Measurements from ENCODE around the gene PRDM13.
A peak's percentile ranks its signal among the peaks of the same experiment; 100 is the strongest.
"Not testable (repeated sequence)": the region's sequence is repeated elsewhere in the genome, so short reads cannot be mapped to it uniquely, and the experiment has no call there.

The PRDM13 gene

DNA sequence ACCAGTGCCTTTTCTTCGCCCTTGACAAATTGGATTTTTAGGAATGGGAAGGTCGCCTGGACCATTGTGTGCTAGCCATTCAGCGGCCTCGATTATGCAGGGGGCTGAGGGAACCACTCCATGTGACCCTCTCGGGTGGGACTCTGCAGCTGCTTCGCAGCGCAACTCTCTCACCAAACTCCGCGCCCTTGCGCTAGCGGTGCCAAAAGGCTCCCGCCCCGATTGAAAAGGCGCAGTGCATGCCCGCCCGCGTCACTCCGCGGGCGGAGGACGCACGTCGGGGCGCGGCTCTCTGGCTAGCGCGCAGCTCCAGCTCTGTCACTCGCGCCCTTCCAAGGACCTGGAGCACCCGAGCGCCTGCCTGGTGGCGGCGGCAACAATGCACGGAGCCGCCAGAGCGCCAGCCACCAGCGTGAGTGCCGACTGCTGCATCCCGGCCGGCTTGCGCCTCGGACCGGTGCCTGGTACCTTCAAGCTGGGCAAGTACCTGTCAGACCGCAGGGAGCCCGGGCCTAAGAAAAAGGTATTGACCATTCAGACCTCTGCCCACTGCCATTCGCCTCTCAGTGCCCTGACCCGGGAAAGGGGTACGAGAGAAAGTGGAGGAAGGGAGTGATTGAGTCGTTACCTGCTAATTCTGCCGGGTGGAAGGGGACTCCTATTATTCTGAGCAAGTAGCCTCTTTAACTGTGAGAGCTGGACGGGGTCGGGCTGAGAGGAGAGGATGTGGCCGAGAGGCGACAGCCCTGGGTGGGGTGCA lies at the start of gene PRDM13:
PRDM13 (plus strand) TSS at position 178 of the 760 bp plus-strand sequence; CDS start at position 380, 202 bp downstream.
- DNase-seq (ENCODE audit: low spot score) = no peak

- no peak for DNase-seq (ENCODE audit: low spot score)
Measured at GRCh38 chr6:99559057-99559456, 47.6 kb upstream of the PRDM13 start.

DNA sequence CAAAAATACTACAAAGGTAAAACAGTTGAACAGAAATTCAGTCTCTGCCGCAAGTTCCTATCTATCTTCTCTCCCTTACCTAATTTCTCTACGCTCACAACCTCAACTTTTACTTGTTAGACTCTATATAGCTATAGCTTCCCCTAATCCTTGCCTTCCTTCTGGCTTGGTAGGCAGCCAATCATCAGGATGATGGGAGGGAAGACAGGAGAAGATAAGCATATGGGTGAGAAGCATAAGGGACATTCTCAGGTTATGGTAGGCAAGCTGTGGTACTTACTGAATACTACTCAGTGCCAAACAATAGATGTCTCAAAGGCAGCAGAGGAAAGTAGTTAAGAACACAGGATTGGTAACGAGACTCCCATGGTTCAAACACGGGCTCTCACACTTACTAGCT lies 46.0 kb upstream of the PRDM13 start:
- DNase-seq (ENCODE audit: low spot score) = no peak

DNA sequence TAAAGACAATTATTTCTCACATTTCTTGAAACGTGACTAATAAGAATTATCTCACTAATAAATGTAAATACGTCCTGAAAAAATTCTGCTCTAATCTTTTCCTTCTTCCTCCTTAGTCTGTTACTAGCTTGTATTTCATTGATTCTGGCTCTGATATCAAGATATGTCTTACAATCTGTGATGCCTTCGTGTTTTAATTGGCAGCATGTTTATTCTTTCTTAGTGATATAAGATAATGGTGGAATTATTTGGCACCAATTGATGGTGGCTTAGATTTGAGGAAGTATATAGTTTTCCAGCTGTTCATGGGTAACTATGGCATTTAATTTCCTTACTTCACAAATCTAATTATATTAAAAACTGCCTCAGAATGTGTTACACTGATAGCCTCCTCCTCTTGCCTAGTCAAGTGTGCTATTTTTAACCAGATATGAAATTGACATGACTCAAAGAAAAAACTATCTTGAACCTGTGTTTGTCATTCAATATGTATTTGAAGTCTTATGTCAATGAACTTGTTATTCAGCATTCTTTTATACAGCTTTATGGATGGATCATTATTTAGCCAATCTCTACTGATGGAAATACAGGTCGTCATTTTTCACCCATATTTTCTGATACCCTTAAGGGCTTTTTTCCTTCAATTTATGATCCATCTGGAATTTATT lies 43.4 kb upstream of the PRDM13 start:
- DNase-seq (ENCODE audit: low spot score) = no peak

- peak; percentile 89 for DNase-seq (ENCODE audit: low spot score)
Measured at GRCh38 chr6:99568103-99568933, 38.3 kb upstream of the PRDM13 start, which contains the start of gene CCNC. Gene CCNC, minus strand, starts transcription at chr6:99568660. Its CDS starts 133 bp downstream, at chr6:99568527.

DNA sequence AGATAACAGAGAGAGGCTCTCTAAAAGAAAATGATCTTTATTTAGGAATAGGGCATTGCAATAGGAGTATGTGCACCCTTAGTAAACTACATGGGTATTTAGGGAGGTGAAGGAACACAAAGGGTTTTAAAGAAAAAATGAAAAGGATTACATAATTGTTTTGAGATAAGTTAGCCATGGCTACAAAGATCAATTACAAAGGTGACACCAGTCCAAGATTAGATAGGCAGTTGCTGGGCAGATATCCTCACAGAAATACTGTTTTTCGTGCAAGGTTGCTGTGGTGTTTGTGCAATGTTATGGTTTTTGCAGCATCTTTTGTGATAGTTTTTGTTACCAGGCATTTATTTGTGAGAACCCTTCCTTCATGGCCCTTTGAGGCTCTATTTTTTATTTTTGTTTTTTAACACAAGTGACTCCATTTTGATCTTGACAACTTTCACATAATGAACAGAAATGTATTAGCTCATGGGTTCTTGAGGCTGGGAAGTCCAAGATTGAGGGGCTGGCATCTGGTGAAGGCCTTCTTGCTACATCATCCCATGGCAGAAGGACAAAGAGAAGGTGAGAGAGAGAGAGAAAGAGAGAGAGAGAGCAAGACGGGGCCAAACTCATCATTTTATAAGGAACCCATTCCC lies 32.5 kb upstream of the PRDM13 start:
- DNase-seq (ENCODE audit: low spot score) = no peak

GRCh38 chr6:99575544-99576227 lies 30.9 kb upstream of the PRDM13 start:
- DNase-seq (ENCODE audit: low spot score) = no peak

DNA sequence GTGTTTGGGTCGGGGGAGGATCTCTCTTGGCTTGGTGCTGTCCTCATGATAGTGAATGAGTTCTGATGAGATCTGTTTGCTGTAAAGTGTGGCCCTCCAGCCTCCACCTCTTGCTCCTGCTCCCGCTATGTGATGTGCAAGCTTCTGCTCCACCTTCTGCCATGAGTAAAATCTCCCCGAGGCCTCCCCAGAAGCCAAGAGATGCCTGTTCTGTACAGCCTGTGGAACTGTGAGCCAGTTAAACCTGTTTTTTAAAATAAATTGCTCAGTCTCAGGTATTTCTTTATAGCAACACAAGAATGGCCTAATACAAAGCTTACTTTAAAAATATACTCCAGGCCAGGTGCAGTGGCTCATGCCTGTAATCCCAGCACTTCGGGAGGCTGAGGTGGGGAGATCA lies 26.9 kb upstream of the PRDM13 start:
- DNase-seq (ENCODE audit: low spot score) = no peak

DNA sequence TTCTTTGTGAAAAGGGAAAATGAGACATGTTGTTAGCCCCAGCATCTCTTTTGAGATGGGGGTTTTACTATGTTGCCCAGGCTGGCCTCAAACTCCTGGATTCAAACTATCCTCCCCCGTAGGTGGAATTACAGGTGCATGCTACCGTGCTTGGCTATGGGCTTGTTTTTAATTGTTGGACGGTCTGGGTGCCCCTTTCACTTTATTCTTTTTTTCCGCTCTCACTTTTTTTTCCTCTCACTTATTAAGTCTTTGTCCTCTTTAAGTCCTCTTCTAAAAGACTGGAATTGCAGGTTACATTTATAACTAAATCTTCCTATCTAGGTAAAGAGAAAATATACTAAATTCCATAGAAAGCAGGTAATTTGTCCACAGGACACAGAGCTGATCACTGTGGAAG lies 18.8 kb upstream of the PRDM13 start:
- DNase-seq (ENCODE audit: low spot score) = no peak

- DNase-seq (ENCODE audit: low spot score) = peak; percentile 60
Measured at GRCh38 chr6:99588618-99589289, 17.9 kb upstream of the PRDM13 start.

- DNase-seq (ENCODE audit: low spot score) = peak; percentile 29
Measured at GRCh38 chr6:99589290-99589672, 17.4 kb upstream of the PRDM13 start.

DNA sequence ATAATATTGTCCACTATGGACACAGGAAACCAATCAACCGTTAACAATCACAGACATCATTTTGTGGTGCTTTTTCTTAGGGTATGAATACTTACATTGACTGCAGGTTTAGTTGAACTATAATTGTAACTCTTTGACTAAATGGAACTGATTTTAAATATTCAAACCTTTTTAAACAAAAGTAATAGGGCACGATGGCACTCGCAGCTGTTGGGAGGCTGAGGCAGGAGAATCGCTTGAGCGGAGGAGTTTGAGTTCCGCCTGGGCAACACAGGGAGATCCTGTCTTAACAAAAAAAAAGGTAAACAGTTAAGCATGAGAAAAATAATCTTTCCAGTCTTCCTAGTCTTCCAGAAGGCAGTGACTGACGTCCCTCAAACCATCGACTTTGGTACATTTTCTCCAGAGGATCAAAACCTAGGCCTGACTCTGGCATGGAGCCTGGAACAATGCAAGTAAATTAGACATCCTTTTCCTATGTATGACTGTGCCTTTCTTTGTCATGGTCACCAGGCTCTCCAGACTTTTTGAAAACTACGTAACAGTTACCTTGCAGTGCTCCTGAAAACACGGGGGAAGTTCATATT lies 16.6 kb upstream of the PRDM13 start:
- DNase-seq (ENCODE audit: low spot score) = no peak

- no peak for DNase-seq (ENCODE audit: low spot score)
Measured at GRCh38 chr6:99590728-99591672, 15.6 kb upstream of the PRDM13 start.

GRCh38 chr6:99591673-99592364 lies 14.8 kb upstream of the PRDM13 start:
- no peak for DNase-seq (ENCODE audit: low spot score)

DNA sequence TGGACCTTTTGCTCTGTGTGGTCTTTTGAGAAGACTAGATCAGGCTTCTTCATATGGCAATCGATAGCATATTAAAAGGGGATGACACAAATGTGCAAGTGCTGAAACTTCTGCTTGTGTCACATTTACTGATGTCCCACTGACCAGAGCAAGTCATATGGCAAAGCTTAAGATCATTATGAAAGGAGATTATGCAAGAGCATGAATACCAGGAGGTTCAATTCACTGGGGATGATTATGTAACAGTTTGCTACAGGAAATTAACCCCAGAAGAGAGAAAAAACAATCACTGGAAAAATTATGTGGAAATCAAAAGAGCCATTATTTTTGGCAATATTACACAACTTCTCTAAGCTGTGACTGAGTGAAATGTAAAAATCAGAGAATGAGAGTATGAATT lies 13.7 kb upstream of the PRDM13 start:
- DNase-seq (ENCODE audit: low spot score) = no peak

GRCh38 chr6:99594696-99595095 lies 11.9 kb upstream of the PRDM13 start:
- DNase-seq (ENCODE audit: low spot score) = not testable (repeated sequence)

DNA sequence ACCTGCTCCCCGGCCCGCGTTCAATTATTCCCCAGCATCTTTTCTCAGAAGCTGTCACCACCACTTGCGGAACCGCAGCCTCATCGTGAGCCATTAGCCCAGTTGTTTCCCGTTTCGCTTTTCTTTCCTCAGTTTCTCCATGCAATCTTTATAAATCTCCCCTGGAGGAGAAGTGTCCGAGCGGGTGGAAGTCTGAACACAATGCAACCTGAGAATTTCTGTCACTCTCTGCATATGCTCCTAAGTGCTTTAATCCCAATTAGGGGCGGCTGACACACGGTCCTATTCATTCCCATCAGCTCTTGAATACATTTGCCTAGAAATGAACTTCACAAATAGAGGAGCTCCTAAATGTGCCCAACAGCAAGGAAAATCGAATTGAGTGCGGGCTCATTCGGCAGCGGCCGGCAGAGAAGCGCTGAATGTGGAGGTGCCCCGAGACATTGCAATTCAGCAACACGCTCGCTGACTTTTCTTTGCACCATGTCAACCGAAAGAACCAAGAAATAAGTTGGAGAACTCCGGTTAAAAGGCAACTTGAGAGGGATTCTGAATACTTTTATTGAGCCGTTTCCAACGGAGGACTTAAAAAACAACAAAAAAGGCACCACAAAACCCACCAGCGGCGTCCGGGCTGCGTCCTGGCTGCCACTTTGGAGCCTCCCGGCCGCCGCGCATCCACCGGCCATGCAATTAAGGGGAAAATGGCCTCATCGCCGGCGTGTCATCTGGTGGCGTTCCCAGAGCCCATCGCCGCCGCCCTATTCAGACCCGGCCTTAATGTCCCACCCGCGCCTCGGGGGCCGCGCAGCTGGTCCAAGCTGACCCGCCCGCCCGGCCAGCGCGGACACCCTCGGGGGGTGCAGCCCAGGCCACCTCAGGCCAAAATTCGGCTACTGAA lies 3.9 kb upstream of the PRDM13 start:
- DNase-seq (ENCODE audit: low spot score) = no peak
